A204.1 (cell line): ENCODE measurements around the gene SPHKAP.
"Not testable (repeated sequence)": the region's sequence is repeated elsewhere in the genome, so short reads cannot be mapped to it uniquely, and the experiment has no call there.

Source experiments
- FAIRE-seq: peaks from 2 replicates; lab custom pipeline; 2012; peaks lifted over from hg19 to GRCh38; lab: Jason Lieb, UNC

SPHKAP gene

GRCh38 chr2:228181098-228182019 lies at the start of gene SPHKAP:
TSS of gene SPHKAP (minus strand) at chr2:228181687. CDS start at chr2:228181598, 89 bp downstream.
- no peak for FAIRE-seq

- FAIRE-seq: no peak
These were observed 46.0 kb upstream of the SPHKAP start for GRCh38 chr2:228227466-228227865.

GRCh38 chr2:228224410-228224809 lies 42.9 kb upstream of the SPHKAP start:
- FAIRE-seq: no peak

- FAIRE-seq: not testable (repeated sequence)
These were observed 37.1 kb upstream of the SPHKAP start for GRCh38 chr2:228218593-228218992.

- FAIRE-seq: no peak
These were observed 16.0 kb upstream of the SPHKAP start for GRCh38 chr2:228197504-228197903.

- no peak for FAIRE-seq
These were observed 1.0 kb downstream of the SPHKAP start for GRCh38 chr2:228180181-228181097.

- no peak for FAIRE-seq
These were observed 14.2 kb downstream of the SPHKAP start for GRCh38 chr2:228167290-228167689.

- FAIRE-seq: no peak
These were observed 16.8 kb downstream of the SPHKAP start for GRCh38 chr2:228164718-228165117.

GRCh38 chr2:228157841-228158240 lies 23.6 kb downstream of the SPHKAP start:
- no peak for FAIRE-seq

GRCh38 chr2:228144961-228145360 lies 36.5 kb downstream of the SPHKAP start:
- no peak for FAIRE-seq

GRCh38 chr2:228140934-228141528 lies 40.5 kb downstream of the SPHKAP start:
- FAIRE-seq: no peak

GRCh38 chr2:228136027-228136426 lies 45.5 kb downstream of the SPHKAP start:
- no peak for FAIRE-seq

GRCh38 chr2:228135300-228135699 lies 46.2 kb downstream of the SPHKAP start:
- no peak for FAIRE-seq

- FAIRE-seq: no peak
These were observed 49.7 kb downstream of the SPHKAP start for GRCh38 chr2:228131833-228132232.

GRCh38 chr2:228126401-228126800 lies 55.1 kb downstream of the SPHKAP start:
- FAIRE-seq: no peak

GRCh38 chr2:228118940-228119339 lies 62.5 kb downstream of the SPHKAP start:
- FAIRE-seq: no peak

GRCh38 chr2:228107846-228108245 lies 73.6 kb downstream of the SPHKAP start:
- no peak for FAIRE-seq

- FAIRE-seq: no peak
These were observed 75.8 kb downstream of the SPHKAP start for GRCh38 chr2:228105526-228106250.

- peak; percentile 99 for FAIRE-seq
These were observed 77.3 kb downstream of the SPHKAP start for GRCh38 chr2:228104215-228104614.

GRCh38 chr2:228103379-228103778 lies 78.1 kb downstream of the SPHKAP start:
- no peak for FAIRE-seq

- no peak for FAIRE-seq
These were observed 78.5 kb downstream of the SPHKAP start for GRCh38 chr2:228102949-228103348.
